MG63 (cell line): ENCODE measurements around the gene ZMIZ2. TPM values are rescaled to one million over a fixed set of nuclear protein-coding genes. Genes with fewer than 3 reads are reported as not detected.
"Not testable (repeated sequence)": the region's sequence is repeated elsewhere in the genome, so short reads cannot be mapped to it uniquely, and the experiment has no call there.

Experiments used
- DNase-seq: peaks from one replicate; pipeline ENCODE4 v3.0.0-alpha.2; 2020
- H3K27me3 ChIP-seq: fragments of 250-450 bp; sonication (Bioruptor Pico); 2 replicates; pipeline ENCODE4 v1.5.1; 2020; ENCODE audit warnings: mild to moderate bottlenecking, moderate library complexity
- H3K36me3 ChIP-seq: fragments of 250-450 bp; sonication (Bioruptor Pico); 2 replicates; pipeline ENCODE4 v1.5.1; 2020; ENCODE audit warnings: mild to moderate bottlenecking, moderate library complexity
- H3K4me3 ChIP-seq: fragments of 250-450 bp; sonication (Bioruptor Pico); 2 replicates; pipeline ENCODE4 v1.5.1; 2020; ENCODE audit warnings: mild to moderate bottlenecking, moderate library complexity
- H3K9me3 ChIP-seq: fragments of 250-450 bp; sonication (Bioruptor Pico); 2 replicates; pipeline ENCODE4 v1.5.1; 2020; ENCODE audit warnings: mild to moderate bottlenecking, moderate library complexity
- total RNA-seq: library from RNA; depleted of rRNA; stranded (reverse); fragments of >200 nt; shearing (Covaris generic); gene quantifications from 2 replicates; pipeline ENCODE4 v1.2.3, GENCODE V29; 2014; ENCODE audit warnings: low replicate concordance

Gene ZMIZ2
- total RNA-seq, 1 experiment from 2014 or later, result 2.0 TPM

- Histone ChIP-seq H3K4me3 (no peak overlapping the region), H3K27me3 (no peaks in the 10 kb centered on the region), H3K36me3 (no peaks in the 10 kb centered on the region), H3K9me3 (peaks cover 4% of the 10 kb centered on the region)
- DNase-seq, result no peak
Observed at GRCh38 chr7:44783407-44783806, 34.8 kb downstream of the ZMIZ2 start.

- DNase-seq, result no peak
- Histone ChIP-seq H3K9me3 (peaks cover 4% of the 10 kb centered on the region), H3K27me3 (no peaks in the 10 kb centered on the region)
Observed at GRCh38 chr7:44784364-44784763, 35.7 kb downstream of the ZMIZ2 start.

GRCh38 chr7:44785218-44785617 lies 36.6 kb downstream of the ZMIZ2 start:
- DNase-seq, result not testable (repeated sequence)

More at GRCh38 chr7:44784364-44784763, 35.7 kb downstream of the ZMIZ2 start:
- Histone ChIP-seq H3K36me3 (no peaks in the 10 kb centered on the region), H3K4me3 (no peak overlapping the region)

GRCh38 chr7:44787041-44787440 lies 38.4 kb downstream of the ZMIZ2 start:
- no peaks in the 10 kb centered on the region for H3K36me3 ChIP-seq
- H3K9me3 ChIP-seq, result peaks cover 4% of the 10 kb centered on the region
- H3K4me3 ChIP-seq, result no peak overlapping the region
- DNase-seq, result no peak
- no peaks in the 10 kb centered on the region for H3K27me3 ChIP-seq

More at GRCh38 chr7:44785218-44785617, 36.6 kb downstream of the ZMIZ2 start:
- H3K36me3 ChIP-seq, H3K4me3 ChIP-seq, H3K9me3 ChIP-seq, H3K27me3 ChIP-seq: not testable (repeated sequence)

GRCh38 chr7:44787762-44788161 lies 39.1 kb downstream of the ZMIZ2 start:
- no peak overlapping the region for H3K4me3 ChIP-seq
- peaks cover 4% of the 10 kb centered on the region for H3K9me3 ChIP-seq
- H3K36me3 ChIP-seq, result no peaks in the 10 kb centered on the region
- no peak for DNase-seq
- no peaks in the 10 kb centered on the region for H3K27me3 ChIP-seq

- Histone ChIP-seq H3K4me3 (no peak overlapping the region), H3K36me3 (no peaks in the 10 kb centered on the region), H3K9me3 (no peaks in the 10 kb centered on the region), H3K27me3 (no peaks in the 10 kb centered on the region)
- no peak for DNase-seq
Observed at GRCh38 chr7:44789990-44790389, 41.3 kb downstream of the ZMIZ2 start.

GRCh38 chr7:44791278-44792219 lies 42.9 kb downstream of the ZMIZ2 start:
- H3K27me3 ChIP-seq, result no peaks in the 10 kb centered on the region
- no peaks in the 10 kb centered on the region for H3K9me3 ChIP-seq
- H3K4me3 ChIP-seq, result no peak overlapping the region
- DNase-seq, result peak; percentile 18
- H3K36me3 ChIP-seq, result peaks cover under 1% of the 10 kb centered on the region

- DNase-seq, result no peak
- Histone ChIP-seq H3K9me3 (no peaks in the 10 kb centered on the region), H3K27me3 (no peaks in the 10 kb centered on the region), H3K36me3 (peaks cover 23% of the 10 kb centered on the region), H3K4me3 (no peak overlapping the region)
Observed at GRCh38 chr7:44793919-44794318, 45.3 kb downstream of the ZMIZ2 start.

- no peak overlapping the region for H3K4me3 ChIP-seq
- H3K9me3 ChIP-seq, result no peaks in the 10 kb centered on the region
- H3K36me3 ChIP-seq, result peaks cover 27% of the 10 kb centered on the region
- no peak for DNase-seq
- no peaks in the 10 kb centered on the region for H3K27me3 ChIP-seq
Observed at GRCh38 chr7:44794331-44794730, 45.7 kb downstream of the ZMIZ2 start.

GRCh38 chr7:44796034-44796503 lies 47.4 kb downstream of the ZMIZ2 start:
- no peak for DNase-seq
- no peaks in the 10 kb centered on the region for H3K27me3 ChIP-seq
- peak overlapping the region; percentile 98 for H3K4me3 ChIP-seq
- H3K36me3 ChIP-seq, result peaks cover 45% of the 10 kb centered on the region
- no peaks in the 10 kb centered on the region for H3K9me3 ChIP-seq

- Histone ChIP-seq H3K9me3 (no peaks in the 10 kb centered on the region), H3K4me3 (peak within 1 kb of the TSS; percentile 98), H3K36me3 (peaks cover 51% of the 10 kb centered on the region), H3K27me3 (no peaks in the 10 kb centered on the region)
- peak; percentile 99 for DNase-seq
Observed at GRCh38 chr7:44796504-44797328, 48.1 kb downstream of the ZMIZ2 start, which contains the start of gene PPIA. Gene PPIA, plus strand, starts transcription at chr7:44796681. Its CDS starts 44 bp downstream, at chr7:44796725.

- H3K36me3 ChIP-seq, result peaks cover 60% of the 10 kb centered on the region
Observed at GRCh38 chr7:44797329-44798258, 48.9 kb downstream of the ZMIZ2 start.

GRCh38 chr7:44798649-44799305 lies 50.1 kb downstream of the ZMIZ2 start:
- DNase-seq, result no peak
- Histone ChIP-seq H3K4me3 (peak overlapping the region; percentile 98), H3K27me3 (no peaks in the 10 kb centered on the region), H3K9me3 (no peaks in the 10 kb centered on the region), H3K36me3 (peaks cover 72% of the 10 kb centered on the region)

More at GRCh38 chr7:44797329-44798258, 48.9 kb downstream of the ZMIZ2 start:
- H3K27me3 ChIP-seq, result no peaks in the 10 kb centered on the region
- H3K9me3 ChIP-seq, result no peaks in the 10 kb centered on the region
- DNase-seq, result peak; percentile 90
- H3K4me3 ChIP-seq, result peak overlapping the region; percentile 98

GRCh38 chr7:44799939-44800338 lies 51.3 kb downstream of the ZMIZ2 start:
- H3K4me3 ChIP-seq, result no peak overlapping the region
- no peak for DNase-seq
- no peaks in the 10 kb centered on the region for H3K27me3 ChIP-seq
- peaks cover 77% of the 10 kb centered on the region for H3K36me3 ChIP-seq
- no peaks in the 10 kb centered on the region for H3K9me3 ChIP-seq

GRCh38 chr7:44801890-44802289 lies 53.2 kb downstream of the ZMIZ2 start:
- peaks cover 74% of the 10 kb centered on the region for H3K36me3 ChIP-seq
- H3K4me3 ChIP-seq, result no peak overlapping the region
- DNase-seq, result no peak
- no peaks in the 10 kb centered on the region for H3K27me3 ChIP-seq
- H3K9me3 ChIP-seq, result no peaks in the 10 kb centered on the region
